Liver (tissue), 3 donors: Measurements from ENCODE around the gene GNG12.

Experiments used
- ATF3 ChIP-seq: IDR thresholded peaks from 2 replicates; pipeline ENCODE4 v1.6.1; 2016; ENCODE audit warnings: antibody characterized with exemption
- EGR1 ChIP-seq, 2 donors: IDR thresholded peaks; 2 replicates each; pipeline ENCODE4 v1.6.1; 2016 to 2018; ENCODE audit warnings: antibody characterized with exemption in 2 of 2, low read depth in 2 of 2
- FOXA1 ChIP-seq: IDR thresholded peaks from 2 replicates; pipeline ENCODE4 v1.6.1; 2016; ENCODE audit warnings: antibody characterized with exemption
- GABPA ChIP-seq, 2 donors: IDR thresholded peaks in 1 of 2; conservative IDR thresholded peaks in 1 of 2; 2 replicates each; pipeline ENCODE4 v1.6.1; 2016; ENCODE audit warnings: antibody characterized with exemption in 2 of 2, mild to moderate bottlenecking in 1 of 2, moderate library complexity in 1 of 2
- JUND ChIP-seq, 2 donors: IDR thresholded peaks; 2 replicates each; pipeline ENCODE4 v1.6.1; 2016; ENCODE audit warnings: antibody characterized with exemption in 2 of 2
- RAD21 ChIP-seq, 2 donors: IDR thresholded peaks; 2 replicates each; pipeline ENCODE4 v1.6.1; 2016; ENCODE audit warnings: antibody characterized with exemption in 2 of 2, mild to moderate bottlenecking in 2 of 2
- RXRA ChIP-seq, 2 donors: IDR thresholded peaks; 2 replicates each; pipeline ENCODE4 v1.6.1; 2017 to 2018; ENCODE audit warnings: antibody characterized with exemption in 2 of 2, mild to moderate bottlenecking in 1 of 2
- SP1 ChIP-seq: IDR thresholded peaks from 2 replicates; pipeline ENCODE4 v1.6.1; 2018; ENCODE audit warnings: antibody characterized with exemption, mild to moderate bottlenecking
- TF ChIP-seq, protein P1 (sequence below): IDR thresholded peaks from 2 replicates; pipeline ENCODE4 v1.6.1; 2016; ENCODE audit warnings: antibody characterized with exemption, mild to moderate bottlenecking
- TF ChIP-seq, protein P2 (sequence below): fragments of 150-350 bp; IDR thresholded peaks from 2 replicates; pipeline ENCODE4 v1.5.1; 2017; ENCODE audit warnings: improper control_type of control experiment, low read depth, low read length; ENCODE audit not compliant: missing input control
- TF ChIP-seq, protein P3 (sequence below): IDR thresholded peaks from 2 replicates; pipeline ENCODE4 v1.6.1; 2016; ENCODE audit warnings: antibody characterized with exemption
- donor health status: healthy.
- donor health status: healthy.

GRCh38 chr1:67684526-67685066 lies 148.7 kb downstream of the GNG12 start:
- TF ChIP-seq, protein P1, sequence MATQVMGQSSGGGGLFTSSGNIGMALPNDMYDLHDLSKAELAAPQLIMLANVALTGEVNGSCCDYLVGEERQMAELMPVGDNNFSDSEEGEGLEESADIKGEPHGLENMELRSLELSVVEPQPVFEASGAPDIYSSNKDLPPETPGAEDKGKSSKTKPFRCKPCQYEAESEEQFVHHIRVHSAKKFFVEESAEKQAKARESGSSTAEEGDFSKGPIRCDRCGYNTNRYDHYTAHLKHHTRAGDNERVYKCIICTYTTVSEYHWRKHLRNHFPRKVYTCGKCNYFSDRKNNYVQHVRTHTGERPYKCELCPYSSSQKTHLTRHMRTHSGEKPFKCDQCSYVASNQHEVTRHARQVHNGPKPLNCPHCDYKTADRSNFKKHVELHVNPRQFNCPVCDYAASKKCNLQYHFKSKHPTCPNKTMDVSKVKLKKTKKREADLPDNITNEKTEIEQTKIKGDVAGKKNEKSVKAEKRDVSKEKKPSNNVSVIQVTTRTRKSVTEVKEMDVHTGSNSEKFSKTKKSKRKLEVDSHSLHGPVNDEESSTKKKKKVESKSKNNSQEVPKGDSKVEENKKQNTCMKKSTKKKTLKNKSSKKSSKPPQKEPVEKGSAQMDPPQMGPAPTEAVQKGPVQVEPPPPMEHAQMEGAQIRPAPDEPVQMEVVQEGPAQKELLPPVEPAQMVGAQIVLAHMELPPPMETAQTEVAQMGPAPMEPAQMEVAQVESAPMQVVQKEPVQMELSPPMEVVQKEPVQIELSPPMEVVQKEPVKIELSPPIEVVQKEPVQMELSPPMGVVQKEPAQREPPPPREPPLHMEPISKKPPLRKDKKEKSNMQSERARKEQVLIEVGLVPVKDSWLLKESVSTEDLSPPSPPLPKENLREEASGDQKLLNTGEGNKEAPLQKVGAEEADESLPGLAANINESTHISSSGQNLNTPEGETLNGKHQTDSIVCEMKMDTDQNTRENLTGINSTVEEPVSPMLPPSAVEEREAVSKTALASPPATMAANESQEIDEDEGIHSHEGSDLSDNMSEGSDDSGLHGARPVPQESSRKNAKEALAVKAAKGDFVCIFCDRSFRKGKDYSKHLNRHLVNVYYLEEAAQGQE, result no peak
- TF ChIP-seq GABPA (IDR thresholded peaks at IDR 0.05 in 1 of 2, conservative IDR thresholded peaks at IDR 0.05 in 1 of 2), result no peak
- TF ChIP-seq, protein P2, sequence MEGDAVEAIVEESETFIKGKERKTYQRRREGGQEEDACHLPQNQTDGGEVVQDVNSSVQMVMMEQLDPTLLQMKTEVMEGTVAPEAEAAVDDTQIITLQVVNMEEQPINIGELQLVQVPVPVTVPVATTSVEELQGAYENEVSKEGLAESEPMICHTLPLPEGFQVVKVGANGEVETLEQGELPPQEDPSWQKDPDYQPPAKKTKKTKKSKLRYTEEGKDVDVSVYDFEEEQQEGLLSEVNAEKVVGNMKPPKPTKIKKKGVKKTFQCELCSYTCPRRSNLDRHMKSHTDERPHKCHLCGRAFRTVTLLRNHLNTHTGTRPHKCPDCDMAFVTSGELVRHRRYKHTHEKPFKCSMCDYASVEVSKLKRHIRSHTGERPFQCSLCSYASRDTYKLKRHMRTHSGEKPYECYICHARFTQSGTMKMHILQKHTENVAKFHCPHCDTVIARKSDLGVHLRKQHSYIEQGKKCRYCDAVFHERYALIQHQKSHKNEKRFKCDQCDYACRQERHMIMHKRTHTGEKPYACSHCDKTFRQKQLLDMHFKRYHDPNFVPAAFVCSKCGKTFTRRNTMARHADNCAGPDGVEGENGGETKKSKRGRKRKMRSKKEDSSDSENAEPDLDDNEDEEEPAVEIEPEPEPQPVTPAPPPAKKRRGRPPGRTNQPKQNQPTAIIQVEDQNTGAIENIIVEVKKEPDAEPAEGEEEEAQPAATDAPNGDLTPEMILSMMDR, result no peak
- TF ChIP-seq, protein P3, sequence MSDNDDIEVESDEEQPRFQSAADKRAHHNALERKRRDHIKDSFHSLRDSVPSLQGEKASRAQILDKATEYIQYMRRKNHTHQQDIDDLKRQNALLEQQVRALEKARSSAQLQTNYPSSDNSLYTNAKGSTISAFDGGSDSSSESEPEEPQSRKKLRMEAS, result no peak
- no peak for TF ChIP-seq SP1
- TF ChIP-seq RXRA (IDR thresholded peaks at IDR 0.05), result no peak
- TF ChIP-seq RAD21 (IDR thresholded peaks at IDR 0.05), result no peak
- TF ChIP-seq JUND (IDR thresholded peaks at IDR 0.05), result no peak
- TF ChIP-seq ATF3, result no peak
- no peak for TF ChIP-seq FOXA1
- TF ChIP-seq EGR1 (IDR thresholded peaks at IDR 0.05; ENCODE audit: low read depth in 2 of 2), result no peak
